A204.1 (cell line): ENCODE results near the gene FBXL15.
A peak's percentile ranks its signal among the peaks of the same experiment; 100 is the strongest.
"Not testable (repeated sequence)": the region's sequence is repeated elsewhere in the genome, so short reads cannot be mapped to it uniquely, and the experiment has no call there.

Source experiments
- FAIRE-seq: peaks from 2 replicates; lab custom pipeline; 2012; peaks lifted over from hg19 to GRCh38; lab: Jason Lieb, UNC

FBXL15 gene

DNA sequence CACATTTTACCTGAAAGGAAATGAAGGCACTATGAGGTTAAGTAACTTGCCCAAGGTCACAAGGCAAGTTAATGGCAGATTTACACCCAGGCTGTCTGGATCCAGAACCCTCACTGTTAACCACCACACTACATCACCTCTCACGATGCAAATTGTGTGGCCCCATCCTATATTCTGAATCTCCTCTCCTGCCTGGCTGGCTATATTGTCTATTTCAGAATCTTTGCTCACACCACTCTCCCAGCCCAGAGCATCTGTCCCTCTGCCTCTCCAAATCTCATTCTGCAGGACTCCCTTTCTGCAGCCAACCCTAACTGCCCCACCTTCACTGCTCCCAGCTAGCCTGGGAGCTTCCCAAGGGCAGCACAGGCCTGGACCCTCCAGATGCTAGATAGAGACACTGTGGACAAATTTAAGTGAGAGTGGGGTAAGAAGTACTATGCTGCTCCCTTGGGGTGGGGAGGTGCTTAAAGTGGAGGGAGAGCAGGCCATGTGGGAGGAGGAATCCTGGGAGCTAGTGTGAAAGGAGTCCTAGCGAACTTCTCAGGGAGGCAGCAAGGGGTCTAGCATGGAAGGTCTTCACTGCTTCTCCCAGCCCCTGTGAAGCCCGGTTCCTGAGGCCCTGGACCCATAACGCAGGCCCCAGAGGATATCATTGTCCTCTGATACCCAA is 11.0 kb downstream of the FBXL15 start:
- no peak for FAIRE-seq

- peak; percentile 97 for FAIRE-seq
Observed at GRCh38 chr10:102432162-102432950, 11.7 kb downstream of the FBXL15 start, which contains the start of gene CUEDC2. Gene CUEDC2, minus strand, starts transcription at chr10:102432574. Its CDS starts 7,386 bp downstream, at chr10:102425188.

DNA sequence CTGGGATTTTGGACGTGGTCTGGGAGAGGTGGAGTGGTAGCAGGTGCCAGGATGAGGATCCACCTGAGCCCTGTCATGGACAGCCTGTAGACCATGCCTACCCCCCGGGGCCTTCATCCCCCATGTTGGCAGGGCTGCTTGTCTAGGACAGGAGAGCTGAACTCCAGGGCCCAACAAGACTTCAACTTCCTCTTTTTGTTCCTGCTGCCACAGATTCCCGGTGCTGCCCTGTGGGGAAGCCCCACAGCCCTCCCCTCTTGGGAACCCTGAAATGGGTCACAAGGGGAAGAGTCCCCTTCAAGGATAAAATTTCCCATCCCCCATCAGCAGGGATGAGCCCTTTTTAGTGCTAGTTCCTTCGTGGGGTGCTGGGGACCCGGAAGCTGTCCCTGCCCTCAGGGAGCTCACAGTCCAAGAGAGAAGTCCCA is 13.0 kb downstream of the FBXL15 start:
- FAIRE-seq: no peak

GRCh38 chr10:102434394-102435132 is 13.9 kb downstream of the FBXL15 start:
- no peak for FAIRE-seq

DNA sequence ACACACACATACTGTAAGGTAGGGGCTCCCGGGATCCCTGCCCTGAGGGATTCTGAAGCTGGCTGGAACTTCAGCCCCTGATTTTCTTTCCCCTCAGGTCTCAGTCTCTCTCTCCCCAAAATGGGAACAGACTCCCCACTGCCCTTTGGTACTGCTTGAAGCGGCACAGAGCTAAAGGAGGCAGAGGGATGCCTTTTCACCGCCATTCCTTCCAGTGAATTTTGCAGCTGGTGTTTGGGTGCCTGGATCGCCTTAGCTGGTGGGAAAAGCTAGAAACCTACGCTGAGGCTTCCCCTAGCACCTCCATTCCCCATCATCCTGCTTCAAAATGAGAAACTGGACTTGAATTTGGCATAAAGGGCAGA is 14.5 kb downstream of the FBXL15 start:
- no peak for FAIRE-seq

DNA sequence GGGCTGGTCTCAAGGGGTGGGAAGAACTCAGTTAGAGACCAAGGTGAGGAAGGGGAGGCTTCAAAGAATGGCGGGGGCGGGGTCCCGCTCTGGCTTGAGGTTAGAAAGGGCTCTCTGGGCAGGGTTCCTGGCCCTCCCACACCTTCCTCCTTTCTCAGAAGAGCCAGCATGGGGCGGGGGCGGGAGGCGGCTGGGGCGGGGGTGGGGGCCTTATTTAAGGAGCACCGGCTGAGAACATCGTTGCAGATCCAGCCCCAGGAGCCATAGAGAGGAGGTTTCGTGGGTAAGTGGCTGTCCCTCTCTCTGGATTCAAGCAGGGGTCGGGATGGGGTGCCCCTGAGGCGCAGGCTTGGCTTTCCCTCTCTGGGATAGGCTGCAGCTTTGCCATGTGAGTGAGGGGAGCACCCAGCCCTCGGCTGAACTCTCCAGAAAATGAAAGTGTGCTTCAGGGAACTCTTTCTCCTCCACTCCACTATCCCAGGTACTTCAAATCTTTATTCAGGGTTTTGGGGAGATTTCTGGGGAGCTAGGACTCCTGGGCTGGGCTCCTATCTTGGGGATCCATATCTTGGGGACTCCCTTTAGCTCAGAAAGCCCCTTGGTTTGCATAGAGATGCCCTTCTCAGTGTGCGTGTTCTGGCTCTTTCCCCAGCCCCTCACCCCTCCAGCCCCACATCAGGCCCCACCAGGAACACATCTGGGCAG is 15.0 kb downstream of the FBXL15 start:
- no peak for FAIRE-seq

GRCh38 chr10:102436312-102436711 is 15.7 kb downstream of the FBXL15 start:
- FAIRE-seq: no peak

DNA sequence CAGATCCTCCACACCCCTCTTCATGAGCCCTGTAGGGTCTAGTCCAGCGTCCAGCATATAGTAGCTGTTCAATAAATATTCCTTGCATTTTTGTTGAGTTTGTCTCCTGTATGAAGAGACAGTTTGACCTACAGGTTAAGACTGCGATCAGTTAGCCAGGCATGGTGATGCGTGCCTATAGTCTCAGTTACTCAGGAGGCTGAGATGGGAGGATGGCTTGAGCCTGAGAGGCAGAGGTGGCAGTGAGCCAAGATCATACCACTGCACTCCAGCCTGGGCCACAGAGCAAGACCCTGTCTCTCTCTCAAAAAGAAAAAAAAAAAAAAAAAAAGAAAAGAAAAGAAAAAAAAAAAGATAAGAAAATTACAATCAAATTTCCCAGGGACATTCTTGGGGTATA is 16.9 kb downstream of the FBXL15 start:
- no peak for FAIRE-seq

DNA sequence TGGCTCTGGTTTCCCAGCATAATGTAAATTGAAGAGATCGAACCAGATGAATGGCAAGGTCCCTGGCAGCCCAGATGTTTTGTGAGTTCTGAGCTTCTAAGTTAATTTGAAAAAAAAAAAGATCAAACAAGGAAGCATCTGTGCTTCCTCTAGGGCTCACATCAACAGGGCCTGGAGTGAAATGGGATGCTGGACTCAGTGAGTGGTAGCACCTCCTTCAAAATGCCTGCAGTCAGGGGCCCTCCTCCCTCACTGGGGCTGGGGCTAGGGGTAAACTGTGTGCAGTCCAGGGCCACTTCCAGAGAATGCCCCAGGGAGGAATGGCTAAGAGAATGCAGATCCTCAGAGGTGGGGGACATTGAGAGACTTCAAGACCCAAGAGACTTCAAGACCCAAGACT is 17.7 kb downstream of the FBXL15 start:
- FAIRE-seq: no peak

GRCh38 chr10:102444851-102445250 is 24.2 kb downstream of the FBXL15 start:
- no peak for FAIRE-seq

DNA sequence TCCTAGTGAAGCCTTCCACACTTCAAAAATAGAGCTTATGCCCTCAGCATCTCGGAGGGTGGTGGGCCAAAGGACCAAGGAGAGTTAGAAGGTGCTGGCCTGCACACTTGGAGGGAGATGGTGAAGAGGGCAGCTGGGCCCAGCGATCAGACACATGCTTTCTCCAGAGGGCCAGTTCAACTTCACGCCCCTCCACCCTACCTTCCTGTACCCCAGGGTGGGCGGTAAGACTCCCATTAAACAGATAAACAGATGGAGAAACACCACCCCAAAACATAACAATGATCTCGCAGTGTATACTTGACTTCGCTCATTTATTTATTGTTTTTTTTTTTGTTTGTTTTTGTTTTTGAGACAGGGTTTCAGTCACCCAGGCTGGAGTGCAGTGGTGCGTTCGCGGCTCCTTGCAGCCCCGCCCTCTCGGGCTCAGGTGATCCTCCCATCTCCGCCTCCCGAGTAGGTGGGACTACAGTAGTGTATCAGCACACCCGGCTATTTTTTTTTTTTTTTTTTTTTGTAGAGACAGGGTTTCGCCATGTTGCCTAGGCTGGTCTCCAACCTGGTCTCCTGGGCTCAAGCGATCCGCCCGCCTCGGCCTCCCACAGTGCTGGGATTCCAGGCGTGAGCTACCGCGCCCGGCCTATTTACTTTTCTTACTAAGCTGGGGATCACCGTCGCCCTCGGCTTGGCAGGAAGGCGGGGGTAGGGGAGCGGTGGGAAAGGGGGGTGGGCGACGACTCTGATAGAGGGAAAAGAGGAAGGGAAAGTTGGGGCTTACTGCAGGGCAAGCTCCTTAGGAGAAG is 28.9 kb downstream of the FBXL15 start:
- FAIRE-seq: no peak

DNA sequence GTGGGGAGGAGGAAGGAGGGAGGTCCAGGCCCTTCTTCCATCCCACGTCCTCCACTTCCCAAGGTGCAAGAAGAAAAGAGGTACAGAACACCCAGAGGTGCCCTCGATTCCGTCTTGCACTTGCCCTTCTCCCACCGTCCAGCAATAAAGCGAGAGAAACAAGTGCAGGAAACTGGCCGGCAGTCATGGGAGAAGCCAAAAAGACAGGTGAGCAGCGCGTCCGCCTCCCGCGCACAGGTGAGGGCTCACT is 29.4 kb downstream of the FBXL15 start:
- FAIRE-seq: no peak

DNA sequence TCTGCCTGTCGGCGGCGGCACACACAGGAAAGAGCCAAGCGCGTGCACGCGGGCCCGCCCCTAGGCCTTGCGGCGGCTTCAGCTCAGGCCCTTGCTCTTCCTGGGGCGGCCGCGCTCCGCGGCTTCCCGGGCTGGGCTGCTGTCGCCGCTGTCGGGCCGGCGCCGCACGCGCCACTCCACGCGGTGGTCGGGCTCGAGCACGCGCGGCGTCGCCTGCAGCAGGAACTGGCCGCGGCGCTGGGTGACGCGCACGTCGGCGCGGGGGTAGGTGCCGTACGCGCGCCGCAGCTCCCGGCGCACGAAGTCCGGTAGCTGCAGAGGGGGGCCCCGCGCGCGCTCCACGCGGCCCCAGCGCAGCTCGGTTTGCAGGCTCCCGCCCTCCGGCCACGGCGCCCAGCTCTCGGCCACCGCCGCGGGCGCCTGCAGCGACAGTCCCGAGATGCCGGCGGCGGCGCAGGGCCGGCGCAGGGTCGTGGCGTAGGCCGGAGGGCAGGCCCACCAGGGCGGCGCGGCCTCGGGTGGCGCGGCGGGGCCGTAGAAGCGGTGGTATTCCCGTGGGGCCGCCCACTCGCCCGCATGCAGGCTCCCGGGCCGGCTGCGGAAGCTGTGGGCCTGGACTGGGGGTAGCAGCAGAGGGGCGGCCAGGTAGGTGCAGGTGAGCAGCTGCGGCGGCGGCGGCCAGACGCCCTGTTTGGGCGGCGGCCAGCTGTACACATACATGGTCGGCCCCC is 29.9 kb downstream of the FBXL15 start:
- no peak for FAIRE-seq

- FAIRE-seq: no peak
Observed at GRCh38 chr10:102451105-102451969, 30.7 kb downstream of the FBXL15 start, which contains the start of gene C10orf95. Gene C10orf95, minus strand, starts transcription at chr10:102451543. Its CDS starts 450 bp downstream, at chr10:102451093.

- FAIRE-seq: no peak
Observed at GRCh38 chr10:102452672-102453340, 32.2 kb downstream of the FBXL15 start.

DNA sequence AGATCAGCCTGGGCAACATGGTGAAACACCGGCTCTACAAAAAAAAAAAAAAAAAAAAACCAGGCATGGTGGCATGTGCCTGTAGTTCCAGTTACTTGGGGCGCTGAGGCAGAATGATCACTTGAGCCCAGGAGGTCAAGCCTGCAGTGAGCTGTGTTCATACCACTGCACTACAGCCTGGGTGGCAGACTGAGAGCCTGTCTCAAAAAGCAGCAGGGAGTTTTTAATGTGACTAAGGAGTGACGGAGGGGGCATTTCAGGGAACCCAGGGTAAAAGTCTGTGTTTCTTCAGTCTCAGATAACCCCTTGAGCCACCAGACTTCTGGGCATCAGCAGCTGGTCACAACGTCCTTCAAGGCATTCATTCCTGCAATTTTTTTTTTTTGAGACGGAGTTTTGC is 32.9 kb downstream of the FBXL15 start:
- FAIRE-seq: no peak

DNA sequence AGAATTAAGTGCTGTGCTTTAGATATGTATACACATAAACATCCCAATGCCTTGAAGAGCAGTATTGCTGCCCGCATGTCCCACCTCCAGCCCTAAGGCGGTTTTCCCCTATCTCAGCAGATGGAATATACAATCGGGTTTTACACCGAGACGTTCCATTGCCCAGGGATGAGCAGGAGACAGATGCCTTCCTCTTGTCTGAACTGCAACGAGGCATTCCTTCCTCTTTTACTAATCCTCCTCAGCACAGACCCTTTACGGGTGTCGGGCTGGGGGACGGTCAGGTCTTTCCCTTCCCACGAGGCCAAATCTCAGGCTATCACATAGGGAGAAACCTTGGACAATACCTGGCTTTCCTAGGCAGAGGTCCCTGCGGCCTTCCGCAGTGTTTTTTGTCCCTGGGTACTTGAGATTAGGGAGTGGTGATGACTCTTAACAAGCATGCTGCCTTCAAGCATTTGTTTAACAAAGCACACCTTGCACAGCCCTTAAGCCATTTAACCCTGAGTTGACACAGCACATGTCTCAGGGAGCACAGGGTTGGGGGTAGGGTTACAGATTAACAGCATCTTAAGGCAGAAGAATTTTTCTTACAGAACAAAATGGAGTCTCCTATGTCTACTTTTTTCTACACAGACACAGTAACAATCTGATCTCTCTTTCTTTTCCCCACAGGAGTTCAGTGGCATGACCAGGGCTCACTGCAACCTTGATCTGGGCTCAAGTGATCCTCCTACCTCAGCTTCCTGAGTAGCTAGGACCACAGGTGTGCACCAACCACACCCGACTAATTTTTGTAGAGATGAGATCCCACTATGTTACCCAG is 34.2 kb downstream of the FBXL15 start:
- FAIRE-seq: not testable (repeated sequence)

GRCh38 chr10:102455893-102456471 is 35.3 kb downstream of the FBXL15 start:
- no peak for FAIRE-seq
